NCI-H1930 (cell line): ENCODE data around the gene IRF2.
"Not testable (repeated sequence)": the region's sequence is repeated elsewhere in the genome, so short reads cannot be mapped to it uniquely, and the experiment has no call there.

Experiments
- DNase-seq, 2 experiments: peaks; one replicate each; lab custom pipeline; 2025; lab: John Stamatoyannopoulos, UW

The IRF2 gene

DNA sequence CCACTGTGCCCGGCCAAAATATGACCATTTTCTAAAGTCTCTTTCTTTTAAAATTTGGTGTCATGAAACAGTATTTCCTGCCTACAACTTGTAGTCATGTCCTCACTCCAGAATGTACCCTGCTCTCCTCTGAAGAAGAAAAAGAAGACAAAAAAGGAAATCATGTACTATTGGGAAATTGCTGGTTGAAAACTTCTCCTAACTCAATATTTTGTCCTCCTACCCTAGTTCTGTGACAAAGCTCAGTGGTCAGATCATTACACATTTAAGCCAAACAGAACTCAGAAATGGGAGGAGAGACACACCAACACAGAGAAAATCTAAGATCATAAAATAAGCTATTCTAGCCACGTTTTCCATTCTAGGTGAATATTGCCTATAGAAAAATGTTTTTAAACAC lies 127.7 kb downstream of the IRF2 start:
- no peak for DNase-seq

DNA sequence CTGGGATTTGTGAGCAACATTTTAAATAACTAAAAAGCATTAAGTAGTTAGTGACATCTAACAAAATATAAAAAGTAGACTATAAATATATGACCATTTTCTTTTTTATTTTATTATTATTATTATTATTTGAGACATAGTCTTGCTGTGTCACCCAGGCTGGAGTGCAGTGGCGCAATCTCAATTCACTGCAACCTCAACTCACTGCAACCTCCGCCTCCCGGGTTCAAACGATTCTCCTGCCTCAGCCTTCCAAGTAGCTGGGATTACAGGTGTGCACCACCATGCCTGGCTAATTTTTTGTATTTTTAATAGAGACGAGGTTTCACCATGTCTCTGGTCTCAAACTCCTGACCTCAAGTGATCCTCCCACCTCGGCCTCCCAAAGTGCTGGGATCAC lies 128.1 kb downstream of the IRF2 start:
- DNase-seq: not testable (repeated sequence)

GRCh38 chr4:184345573-184345922 lies 128.8 kb downstream of the IRF2 start:
- DNase-seq: no peak

GRCh38 chr4:184344899-184345572 lies 129.3 kb downstream of the IRF2 start:
- DNase-seq: no peak

DNA sequence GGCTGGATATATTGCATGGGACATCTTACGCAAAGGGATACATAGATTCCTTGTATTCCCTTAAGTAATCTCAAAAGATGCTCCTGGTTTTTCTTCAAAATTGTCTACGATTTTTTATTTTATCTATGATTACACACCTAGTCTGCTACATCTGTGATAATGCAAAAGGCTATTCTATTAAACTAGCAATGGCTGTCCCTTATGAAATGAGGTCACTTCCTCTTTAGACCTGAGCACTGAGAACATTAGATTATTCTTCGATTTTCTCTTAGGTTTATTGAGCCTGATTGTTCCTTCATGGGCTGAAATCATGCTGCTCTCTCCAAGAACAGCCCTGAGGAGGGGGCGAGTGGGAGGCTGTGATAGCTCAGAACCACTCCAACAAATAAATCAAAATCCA lies 129.9 kb downstream of the IRF2 start:
- DNase-seq: no peak

DNA sequence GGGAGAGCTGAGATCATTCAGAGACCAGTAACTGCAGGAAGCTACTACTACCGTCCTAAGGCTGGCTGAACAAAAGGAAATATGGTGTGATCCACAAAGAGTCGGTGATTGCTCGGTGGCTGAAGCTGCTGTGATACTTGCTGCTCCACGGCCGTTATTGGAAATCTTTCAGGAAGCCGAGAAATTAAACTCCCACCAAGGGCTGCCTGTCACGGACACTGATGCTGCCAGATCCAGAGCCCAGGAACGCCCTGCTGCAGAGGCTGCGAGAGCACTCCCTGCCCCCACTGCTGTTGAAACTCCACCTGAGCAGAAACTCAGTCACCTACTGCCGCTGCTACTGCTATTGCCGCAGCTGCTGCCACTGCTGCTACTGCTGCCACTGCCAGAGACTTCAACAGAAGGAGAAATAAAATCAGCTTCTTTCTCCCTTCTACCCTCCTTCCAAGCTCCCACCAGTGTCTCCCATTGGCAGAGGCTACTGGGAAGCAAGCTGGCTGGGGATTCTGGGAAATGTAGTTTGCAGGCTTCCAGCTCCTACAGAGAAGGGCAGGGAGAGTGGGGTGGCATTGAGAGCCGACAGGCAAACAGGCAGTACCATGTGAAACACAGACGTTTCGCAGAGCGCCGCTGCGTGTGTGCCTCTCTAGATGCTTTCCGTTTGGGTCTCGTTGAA lies 130.7 kb downstream of the IRF2 start:
- peak; percentile 47 to 50 for DNase-seq

DNA sequence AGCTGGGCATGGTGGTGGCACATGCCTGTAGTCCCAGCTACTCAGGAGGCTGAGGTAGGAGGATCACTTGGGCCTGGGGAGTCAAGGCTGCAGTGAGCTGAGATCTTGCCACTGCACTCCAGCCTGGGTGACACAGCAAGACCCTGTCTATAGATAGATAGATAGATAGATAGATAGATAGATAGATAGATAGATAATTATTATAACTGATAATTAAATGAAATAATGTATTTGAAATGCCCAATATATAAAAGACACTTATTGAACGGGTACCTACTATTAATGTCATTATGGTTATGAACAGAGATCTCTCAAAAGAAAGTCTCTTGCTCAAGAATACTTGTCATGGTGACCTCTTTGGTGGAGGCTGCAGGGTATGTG lies 131.5 kb downstream of the IRF2 start:
- not testable (repeated sequence) for DNase-seq

DNA sequence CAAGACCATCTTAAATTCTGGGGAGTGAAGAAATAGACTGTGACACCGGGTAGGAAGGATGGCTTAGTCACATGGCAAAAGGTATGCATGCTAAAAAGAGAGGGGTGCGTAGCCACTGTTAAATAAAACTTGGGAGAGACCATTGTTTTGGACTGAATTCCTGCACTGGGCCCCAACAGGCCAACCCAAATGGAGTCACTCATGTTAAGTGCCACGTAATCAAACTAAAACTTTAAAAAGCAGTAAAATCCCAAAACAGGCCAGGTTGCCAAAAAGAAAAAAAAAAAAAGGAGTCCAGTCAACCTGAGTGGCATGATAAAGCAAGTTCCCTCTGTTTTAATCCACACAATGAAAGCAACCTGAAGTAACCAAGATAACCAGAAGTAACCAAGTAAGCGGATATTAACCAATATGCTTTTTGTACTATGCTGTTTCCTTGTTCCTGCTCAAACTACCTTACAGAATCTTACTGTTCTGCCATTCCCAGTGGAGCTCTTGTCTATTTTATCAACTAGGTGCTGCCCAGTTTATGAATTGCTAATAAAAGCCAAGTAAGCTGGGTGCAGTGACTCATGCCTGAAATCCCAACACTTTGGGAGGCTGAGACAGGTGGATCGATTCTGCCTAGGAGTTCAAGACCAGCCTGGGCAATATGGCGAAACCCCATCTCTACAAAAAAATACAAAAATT lies 132.0 kb downstream of the IRF2 start:
- no peak for DNase-seq

- not testable (repeated sequence) for DNase-seq
Observed at GRCh38 chr4:184339398-184340193, 134.8 kb downstream of the IRF2 start.

DNA sequence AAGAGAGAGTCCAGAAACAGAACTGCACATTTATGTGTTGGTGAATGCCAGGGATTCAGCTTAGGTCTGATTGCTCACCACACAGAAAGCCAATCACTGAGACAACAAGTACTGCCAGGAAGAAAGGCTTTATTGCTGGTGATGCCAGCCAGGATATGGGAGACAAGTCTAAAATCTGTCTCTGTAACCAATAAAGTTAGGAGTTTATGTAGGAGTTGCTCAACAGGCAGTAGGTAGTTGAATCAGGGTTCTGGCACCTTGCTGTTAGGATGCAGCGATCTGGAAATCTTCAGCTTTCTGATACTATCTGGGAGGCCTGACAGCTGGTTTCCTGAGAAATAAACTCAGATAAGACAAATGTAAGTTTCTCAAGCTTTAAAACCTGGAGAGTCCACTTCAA lies 136.4 kb downstream of the IRF2 start:
- no peak for DNase-seq
